AG09319 (cell line): Measurements from ENCODE around the gene ANKMY1.

Experiments used
- DNase-seq: peaks from one replicate; pipeline ENCODE4 v3.0.0-alpha.2; 2010; ENCODE audit warnings: low read depth; ENCODE audit errors: extremely low read depth
- TF ChIP-seq, protein P1 (sequence below): IDR thresholded peaks from 2 replicates; pipeline ENCODE4 v1.5.1; 2011; ENCODE audit warnings: low read depth, mild to moderate bottlenecking, inconsistent platforms, low read length, moderate library complexity

Gene ANKMY1

DNA sequence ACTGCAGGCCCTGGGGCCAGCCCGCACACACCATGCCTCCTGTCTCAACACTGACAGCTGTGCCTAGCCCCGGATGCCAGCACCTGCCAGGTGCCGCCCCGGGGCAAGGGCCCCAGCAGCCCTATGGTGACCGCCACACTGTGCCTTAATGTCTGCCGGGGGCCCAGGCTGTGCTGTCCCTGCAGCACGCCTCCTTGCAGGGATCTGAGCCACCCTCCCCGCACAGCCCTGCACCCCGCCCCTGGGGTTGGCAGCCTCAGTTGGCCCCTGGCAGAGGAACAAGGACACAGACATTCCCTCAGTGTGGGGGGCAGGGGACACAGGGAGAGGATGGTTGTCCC lies 20.3 kb upstream of the ANKMY1 start:
- TF ChIP-seq, protein P1, sequence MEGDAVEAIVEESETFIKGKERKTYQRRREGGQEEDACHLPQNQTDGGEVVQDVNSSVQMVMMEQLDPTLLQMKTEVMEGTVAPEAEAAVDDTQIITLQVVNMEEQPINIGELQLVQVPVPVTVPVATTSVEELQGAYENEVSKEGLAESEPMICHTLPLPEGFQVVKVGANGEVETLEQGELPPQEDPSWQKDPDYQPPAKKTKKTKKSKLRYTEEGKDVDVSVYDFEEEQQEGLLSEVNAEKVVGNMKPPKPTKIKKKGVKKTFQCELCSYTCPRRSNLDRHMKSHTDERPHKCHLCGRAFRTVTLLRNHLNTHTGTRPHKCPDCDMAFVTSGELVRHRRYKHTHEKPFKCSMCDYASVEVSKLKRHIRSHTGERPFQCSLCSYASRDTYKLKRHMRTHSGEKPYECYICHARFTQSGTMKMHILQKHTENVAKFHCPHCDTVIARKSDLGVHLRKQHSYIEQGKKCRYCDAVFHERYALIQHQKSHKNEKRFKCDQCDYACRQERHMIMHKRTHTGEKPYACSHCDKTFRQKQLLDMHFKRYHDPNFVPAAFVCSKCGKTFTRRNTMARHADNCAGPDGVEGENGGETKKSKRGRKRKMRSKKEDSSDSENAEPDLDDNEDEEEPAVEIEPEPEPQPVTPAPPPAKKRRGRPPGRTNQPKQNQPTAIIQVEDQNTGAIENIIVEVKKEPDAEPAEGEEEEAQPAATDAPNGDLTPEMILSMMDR: no peak
- DNase-seq: no peak

DNA sequence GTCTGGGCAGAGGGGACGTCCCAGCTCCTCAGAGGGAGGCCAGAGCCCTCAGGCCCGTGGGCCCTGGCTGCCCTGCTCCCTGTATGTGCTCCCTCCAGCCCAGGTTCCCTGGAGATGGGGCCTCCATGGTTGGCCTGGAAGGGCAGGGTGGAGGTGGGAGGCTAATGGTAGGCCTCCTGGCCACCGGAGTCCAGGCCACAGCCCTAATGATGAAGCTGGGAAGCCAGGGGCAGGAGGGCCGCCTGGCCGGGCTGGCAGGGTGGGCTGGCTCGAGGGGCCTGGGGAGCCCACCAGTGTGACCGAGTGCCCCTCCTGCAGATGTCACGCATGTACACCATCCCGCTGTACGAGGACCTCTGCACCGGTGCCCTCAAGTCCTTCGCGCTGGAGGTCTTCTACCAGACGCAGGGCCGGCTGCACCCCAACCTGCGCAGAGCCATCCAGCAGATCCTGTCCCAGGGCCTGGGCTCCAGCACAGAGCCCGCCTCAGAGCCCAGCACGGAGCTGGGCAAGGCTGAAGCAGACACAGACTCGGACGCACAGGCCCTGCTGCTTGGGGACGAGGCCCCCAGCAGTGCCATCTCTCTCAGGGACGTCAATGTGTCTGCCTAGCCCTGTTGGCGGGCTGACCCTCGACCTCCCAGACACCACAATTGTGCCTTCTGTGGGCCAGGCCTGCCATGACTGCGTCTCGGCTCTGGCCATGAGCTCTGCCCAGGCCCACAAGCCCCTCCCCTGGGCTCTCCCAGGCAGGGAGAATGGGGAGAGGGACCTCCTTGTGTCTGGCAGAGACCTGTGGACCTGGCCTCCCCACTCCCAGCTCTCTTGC lies 19.7 kb upstream of the ANKMY1 start:
- TF ChIP-seq, protein P1: no peak

DNA sequence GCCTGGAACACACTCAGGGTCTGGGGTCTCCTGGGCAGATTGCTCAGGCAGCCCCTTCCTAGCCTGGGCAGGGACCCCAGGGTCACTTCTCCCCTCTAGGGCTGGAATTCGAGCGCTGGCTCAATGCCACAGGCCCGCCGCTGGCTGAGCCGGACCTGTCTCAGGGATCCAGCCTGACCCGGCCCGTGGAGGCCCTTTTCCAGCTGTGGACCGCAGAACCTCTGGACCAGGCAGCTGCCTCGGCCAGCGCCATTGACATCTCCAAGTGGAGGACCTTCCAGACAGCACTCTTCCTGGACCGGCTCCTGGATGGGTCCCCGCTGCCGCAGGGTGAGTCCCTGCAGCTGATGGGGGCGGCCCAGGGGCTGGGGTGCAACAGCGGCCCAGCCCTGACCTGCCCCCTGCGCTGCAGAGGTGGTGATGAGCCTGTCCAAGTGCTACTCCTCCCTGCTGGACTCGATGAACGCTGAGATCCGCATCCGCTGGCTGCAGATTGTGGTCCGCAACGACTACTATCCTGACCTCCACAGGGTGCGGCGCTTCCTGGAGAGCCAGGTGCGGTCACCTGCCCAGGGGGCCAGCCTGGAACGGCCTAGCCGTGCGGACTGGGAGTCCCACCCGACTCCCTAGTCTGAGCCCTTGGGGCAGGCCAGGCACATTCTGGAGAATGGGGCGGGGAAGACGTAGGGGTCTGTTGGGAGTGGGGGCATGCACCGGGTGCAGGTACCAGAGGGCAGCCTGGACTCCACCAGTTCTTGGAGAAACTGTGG lies 18.8 kb upstream of the ANKMY1 start:
- TF ChIP-seq, protein P1: no peak
- no peak for DNase-seq

More for the DNA sequence above, 19.7 kb upstream of the ANKMY1 start:
- DNase-seq: no peak

- TF ChIP-seq, protein P1: no peak
- no peak for DNase-seq
These were observed 18.2 kb upstream of the ANKMY1 start for GRCh38 chr2:240576036-240576435.

DNA sequence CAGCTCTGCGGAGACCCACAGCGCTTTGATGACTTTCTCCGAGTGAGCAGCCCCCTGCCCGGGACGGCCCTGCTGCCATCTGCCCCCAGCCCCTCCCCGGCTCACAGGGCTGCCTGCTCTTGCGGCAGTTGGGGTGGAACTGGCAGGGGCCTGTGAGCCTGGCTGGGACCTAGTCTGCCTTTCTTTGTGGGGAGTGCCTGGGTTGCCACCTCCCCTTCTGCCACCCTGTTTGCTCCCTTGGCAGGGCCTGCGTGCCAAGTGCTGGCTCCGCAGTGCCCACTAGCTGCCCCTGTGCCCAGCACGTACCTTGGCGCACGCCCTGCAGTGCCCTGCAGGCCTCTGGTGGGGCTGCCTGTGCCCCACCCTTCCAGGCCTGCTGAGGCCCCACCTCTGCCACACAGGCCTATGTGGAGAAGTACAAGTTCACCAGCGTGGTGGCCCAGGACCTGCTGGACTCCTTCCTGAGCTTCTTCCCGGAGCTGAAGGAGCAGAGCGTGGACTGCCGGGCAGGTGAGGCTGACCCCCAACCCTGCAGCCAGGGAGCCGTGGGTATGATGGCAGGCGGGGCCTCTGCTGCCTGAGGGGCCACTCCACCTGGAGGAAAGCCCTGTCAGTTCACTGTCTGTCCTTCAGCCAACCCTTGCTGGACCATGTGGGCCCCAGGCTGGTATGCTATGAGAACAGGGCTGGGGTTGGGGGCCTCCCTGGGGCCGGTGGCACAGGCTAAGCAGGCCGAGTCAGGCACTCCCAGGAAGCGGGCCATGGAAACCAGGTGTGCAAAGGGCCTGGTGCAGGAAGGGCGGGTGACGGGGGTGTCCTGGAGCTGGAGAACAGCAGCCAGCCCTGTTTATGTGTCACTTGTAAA lies 17.5 kb upstream of the ANKMY1 start:
- TF ChIP-seq, protein P1: no peak
- no peak for DNase-seq

DNA sequence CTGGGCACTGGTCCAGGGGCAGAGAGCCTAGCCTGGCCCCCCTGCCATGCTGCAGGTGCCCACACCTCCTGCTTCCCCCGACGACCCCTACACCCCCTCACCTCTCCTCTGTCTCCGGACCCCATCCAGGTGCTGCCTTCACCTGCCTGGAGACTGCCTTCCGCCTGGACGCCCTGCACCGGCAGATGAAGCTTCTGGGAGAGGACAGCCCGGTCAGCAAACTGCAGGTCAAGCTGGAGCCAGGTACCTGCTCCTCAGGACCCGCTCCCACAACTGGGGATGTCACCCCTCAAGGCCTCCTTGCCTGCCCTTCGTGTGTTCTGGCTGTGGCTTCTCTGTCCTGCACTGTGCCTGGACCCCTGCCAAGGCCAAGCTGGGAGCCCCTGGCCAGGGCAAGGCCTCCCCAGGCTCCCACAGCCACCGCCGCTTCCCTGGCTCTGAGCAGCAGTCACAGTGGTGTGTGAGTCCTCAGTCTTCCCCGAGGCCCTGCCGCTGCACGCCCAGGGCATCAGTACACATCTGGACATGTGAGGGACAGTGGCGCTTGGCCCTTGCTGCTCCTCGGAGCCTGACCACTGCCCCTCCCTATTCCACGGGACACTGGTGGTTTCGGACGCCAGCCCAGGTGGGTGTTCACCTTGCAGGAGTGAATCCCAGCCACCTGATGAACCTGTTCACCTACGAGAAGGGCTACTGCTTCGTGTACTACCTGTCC lies 16.8 kb upstream of the ANKMY1 start:
- TF ChIP-seq, protein P1: no peak

More for the DNA sequence above, 16.8 kb upstream of the ANKMY1 start:
- DNase-seq: no peak
